ENCODE measurements around the gene ZRANB2. TPM values are rescaled to one million over a fixed set of nuclear protein-coding genes. Genes with fewer than 3 reads are reported as not detected.

The ZRANB2 gene
- total RNA-seq, 2 donors from 2014 or later: 79.2 to 81.3 TPM

DNA sequence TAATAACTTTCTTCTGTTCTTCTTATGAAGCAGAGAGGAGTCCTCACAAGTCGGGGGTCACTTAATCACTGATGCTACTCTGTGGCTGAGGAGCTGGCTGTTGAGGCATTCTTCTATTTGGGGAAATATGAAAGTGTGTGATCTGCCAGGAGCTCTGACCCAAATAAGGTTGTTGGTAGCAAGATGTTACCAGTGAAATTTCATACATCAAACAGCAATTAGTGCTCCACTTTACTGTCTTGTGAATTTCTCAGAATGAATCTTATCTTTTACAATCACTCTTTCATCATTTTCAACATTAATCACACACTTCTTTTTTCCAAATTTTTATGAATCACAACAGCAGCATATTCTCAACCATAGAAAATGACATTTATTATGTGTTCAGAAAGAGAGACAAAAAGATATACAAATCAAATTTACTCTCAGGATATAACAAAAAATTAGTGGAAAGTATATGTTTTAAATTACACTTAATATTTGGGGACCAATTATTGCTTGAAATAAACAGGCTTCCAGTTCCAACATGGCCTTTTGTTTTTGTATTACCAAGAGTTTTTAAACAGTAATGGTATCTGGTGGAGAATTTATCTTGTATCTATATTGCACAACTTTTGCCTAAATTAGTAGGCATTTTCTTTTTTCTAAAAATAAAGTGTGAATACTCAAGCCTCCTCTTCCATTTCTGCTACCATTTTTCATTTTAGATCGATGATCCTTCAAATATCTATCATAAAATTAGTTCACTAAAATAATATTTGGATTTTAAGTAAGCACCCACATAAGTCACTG is 42.8 kb downstream of the ZRANB2 start:
- no peak for DNase-seq (ENCODE audit: low spot score)
- intact Hi-C loops (cut with DNase I): no loop called here

DNA sequence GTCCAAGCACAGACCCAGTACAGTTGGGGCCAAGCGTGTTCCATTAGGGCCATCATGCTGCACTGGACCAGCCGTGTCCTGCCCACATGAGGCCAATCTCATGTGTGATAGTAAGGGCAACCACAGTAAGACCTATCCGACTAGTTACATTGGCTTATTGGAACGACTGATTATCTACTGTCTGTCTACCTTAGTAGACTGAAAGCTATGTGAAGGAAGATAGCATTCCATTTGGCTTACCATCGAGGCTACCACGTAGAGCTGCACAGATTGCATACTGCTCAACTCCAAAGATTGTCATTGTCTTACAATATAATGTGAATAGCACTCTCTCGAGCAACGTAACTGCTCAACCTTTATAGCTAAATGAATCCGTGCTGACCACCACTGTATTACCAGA is 43.8 kb downstream of the ZRANB2 start:
- no peak for DNase-seq (ENCODE audit: low spot score)
- intact Hi-C loops (cut with DNase I): no loop called here

DNA sequence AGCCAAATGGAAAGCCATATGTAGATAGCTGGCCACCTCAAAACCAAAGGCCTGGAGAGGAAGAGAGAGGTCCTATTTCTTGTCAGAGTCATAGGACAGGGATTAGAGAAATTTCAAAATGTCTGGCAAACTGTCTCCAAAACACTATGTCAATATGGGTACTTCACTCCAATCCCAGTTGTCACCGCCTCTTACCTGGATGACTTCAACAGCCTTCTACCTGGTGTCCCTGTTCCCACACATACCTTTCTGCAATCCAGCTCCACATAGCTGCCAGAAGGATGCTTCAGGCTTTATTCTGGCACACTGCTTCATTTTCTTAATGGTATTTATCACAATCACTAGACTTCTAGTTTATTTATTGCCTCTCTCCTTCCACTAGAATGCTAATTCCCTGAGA is 47.7 kb downstream of the ZRANB2 start:
- DNase-seq (ENCODE audit: low spot score): no peak

DNA sequence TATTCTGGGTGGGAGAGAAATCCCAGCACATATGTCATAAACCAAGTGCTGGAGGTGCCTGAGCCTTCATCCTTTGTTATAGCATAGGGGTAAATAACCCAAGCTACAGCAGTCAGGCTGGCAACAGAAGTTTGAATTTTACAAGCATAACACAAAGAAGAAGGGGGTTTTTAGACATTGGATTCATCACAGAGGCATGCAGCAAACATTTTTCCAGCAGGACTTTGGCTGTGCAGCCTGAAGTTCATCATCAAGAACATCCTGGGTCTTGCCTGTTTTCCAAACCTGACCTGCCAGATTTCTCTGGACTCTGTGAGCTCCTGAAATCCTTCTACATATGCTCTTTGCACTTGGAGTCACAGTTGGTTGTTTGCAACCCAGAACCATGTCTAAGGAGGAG is 49.4 kb downstream of the ZRANB2 start:
- DNase-seq (ENCODE audit: low spot score): no peak
- intact Hi-C loops (cut with DNase I): no loop called here

More for the DNA sequence above, 47.7 kb downstream of the ZRANB2 start:
- intact Hi-C loops (cut with DNase I): no loop called here

DNA sequence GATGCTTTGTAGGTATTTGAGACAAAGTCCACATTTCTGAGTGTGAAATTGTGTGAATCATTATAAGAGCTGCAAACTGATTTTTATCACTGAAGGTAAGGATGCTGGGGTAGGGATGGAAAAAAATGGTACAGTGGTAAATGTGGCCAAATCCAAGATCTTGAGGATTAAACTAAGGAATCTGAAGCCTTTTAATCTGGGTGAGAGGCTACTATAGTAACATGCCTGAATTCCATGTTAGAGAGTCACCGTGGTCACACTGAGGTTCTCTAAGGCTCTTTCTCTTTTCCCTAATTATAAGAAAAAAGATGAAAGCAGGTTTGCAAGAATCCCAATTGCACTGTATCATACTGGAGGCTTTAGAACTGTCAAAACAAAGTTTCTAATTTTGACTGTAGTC is 50.8 kb downstream of the ZRANB2 start:
- no peak for DNase-seq (ENCODE audit: low spot score)
- intact Hi-C loops (cut with DNase I): no loop called here

DNA sequence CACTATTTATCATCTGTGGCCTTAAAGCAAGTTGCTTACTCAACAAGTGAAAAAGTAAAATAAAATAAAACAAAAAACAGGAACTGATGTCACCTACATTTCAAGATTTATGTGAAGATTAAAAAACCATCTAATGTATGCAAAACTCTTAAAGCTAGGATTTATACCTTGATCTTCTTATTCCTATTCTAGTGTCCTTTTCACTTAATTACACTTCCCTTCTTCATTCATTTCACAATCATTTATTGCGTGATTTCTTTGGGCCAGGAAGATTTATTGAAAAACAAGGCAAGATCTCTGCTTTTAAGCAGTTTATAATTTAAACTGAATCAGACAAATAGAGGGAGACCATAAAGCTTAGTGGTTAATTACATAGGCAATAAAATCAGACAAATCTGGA is 51.9 kb downstream of the ZRANB2 start:
- intact Hi-C loops (cut with DNase I): no loop called here
- DNase-seq (ENCODE audit: low spot score): no peak

DNA sequence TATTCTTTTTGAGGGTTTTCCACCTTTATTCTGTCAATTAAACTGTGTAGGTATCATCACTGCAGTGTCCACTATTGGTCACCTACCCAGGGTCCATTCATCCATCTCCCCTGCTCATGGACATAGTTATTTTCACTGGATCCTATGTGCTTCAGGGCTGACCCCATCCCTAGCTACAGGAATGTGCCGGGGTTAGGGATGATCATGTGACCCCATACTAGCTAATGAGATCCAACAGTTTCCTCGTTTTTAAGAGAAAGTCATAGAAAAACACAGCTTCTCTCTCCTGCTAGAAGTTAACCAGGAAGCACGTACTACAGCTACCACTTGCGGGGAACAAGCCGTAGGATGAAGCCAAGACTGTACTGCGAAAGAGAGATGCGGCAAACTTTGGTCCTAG is 52.8 kb downstream of the ZRANB2 start:
- no peak for DNase-seq (ENCODE audit: low spot score)
- intact Hi-C loops (cut with DNase I): no loop called here

DNA sequence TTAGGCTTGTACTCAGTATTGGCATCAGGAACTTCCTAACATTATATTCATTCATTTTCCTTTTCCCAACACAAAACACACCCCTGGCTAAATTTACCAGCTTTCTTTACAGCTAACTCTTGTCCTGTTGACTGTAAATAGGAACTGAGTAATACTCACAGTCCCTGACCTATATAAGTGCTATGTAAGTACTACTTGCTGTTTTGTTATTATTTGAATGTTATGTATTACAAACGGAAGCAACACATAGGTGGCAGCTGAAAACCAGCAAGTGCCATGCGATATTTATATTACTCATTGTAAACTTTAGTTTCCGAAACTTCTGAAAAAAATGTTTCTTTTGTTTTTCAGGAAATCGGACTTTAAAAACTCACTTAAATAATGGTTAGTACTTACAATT is 54.7 kb downstream of the ZRANB2 start:
- intact Hi-C loops (cut with DNase I): no loop called here
- DNase-seq (ENCODE audit: low spot score): no peak

DNA sequence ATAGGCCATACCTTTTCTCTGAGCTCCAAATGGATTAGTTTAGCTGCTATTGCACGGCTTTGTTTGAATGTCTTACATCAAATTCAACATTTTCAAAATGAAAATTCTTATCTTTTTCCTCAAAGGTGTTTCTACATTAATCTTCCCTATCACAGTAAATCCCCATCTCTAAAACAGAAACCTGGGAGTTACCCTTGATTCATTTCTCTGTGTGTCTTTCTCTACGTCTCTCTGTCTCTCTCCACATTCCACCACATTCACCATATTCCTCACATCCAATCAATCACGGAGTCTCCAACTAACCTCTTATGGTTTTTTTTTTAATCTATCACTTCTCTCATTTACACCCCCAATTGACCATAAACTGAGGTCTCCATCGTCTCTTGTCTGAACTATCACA is 57.3 kb downstream of the ZRANB2 start:
- DNase-seq (ENCODE audit: low spot score): no peak
- intact Hi-C loops (cut with DNase I): no loop called here

DNA sequence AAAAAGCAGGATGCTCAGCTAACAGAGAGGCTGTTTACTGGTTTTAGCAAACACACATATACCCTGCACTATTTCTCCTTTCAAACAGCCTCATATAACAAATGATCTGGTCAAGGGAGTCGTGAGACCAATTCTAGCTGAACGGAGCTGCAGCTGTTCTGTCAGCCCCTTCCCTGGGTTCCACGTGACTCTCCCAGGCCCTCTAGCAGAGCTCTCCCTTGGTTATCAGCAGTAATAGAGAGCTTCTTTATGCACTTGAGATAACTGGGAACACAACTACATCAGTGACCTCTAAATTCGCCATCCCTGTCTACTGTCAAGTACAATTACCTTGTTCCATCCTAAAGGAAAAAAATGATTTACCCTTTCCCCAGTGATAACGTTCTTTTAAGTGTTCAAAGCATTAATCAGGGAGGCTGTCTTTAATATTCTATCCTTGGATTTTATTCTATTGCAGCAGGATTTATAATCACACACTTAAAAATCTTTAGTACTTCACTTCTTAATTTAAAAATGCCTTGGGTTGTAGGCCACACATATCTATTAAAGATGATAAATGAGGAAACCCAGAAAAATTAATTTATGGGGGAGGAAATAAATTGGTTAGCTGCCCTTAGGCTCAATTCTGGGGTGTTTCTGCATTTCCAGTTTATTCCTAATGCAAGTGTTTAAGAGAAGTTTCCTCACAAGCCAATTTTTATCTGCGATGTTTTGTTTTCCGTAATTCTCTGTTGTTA is 61.4 kb downstream of the ZRANB2 start:
- DNase-seq (ENCODE audit: low spot score): no peak
- intact Hi-C loops (cut with DNase I): no loop called here

DNA sequence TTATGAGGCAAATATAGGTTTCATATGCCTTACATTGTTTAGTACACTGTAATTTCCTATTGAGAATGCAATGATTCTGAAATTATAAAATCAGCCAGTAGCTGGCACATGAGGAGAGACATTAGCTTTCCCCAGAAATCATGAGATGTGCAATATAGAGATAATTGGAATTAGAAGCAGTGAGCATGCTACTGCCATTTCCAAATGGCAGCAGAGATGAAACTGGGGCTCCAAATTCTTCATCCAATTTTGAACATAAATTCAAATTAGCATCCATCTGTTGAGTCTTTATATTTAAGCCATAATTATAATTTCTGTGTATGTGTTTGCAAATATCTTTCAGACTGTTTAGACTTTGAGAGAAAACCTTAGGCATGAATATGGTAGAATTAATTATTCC is 62.0 kb downstream of the ZRANB2 start:
- intact Hi-C loops (cut with DNase I): no loop called here
- DNase-seq (ENCODE audit: low spot score): no peak

DNA sequence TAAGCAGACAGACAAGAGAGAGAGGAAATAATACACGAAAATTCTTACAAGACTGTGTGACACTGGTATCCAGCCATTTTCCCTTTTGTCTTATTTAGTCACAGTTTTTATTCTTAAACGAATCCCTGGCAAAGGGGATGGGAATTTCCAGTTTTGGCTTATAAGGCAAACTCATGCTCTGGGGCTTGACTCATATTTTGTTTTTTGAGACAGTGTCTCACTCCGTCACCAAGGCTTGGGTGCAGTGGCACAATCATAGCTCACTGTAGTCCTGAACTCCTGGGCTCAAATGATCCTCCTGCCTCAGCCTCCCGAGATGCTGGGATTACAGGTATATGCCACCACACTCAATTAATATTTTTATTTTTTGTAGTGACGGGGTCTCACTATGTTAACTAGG is 65.1 kb downstream of the ZRANB2 start:
- DNase-seq (ENCODE audit: low spot score): no peak
- intact Hi-C loops (cut with DNase I): no loop called here

DNA sequence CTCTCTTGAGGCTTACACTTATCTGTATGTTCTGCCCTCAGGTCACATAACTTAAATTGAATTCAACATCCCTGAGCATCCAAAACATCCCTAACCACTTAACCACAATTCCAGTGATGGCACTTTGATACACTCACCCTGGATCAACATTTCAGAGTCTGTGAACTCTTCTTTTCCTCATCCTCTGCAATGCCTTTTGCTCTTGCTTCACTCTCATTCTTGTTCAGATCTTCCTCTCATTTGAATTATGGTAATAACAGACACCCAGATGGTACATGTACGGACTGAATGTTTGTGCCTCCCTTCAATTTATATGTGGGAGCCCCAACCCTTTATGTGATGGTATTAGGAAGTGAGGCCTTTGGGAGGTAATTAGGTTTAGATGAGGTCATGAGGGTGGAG is 66.7 kb downstream of the ZRANB2 start:
- intact Hi-C loops (cut with DNase I): no loop called here
- DNase-seq (ENCODE audit: low spot score): no peak

Small RNAs within 50 kb of the gene (microRNA-seq; reads per million reads assigned to microRNA genes)
- gene MIR186 (ENCODE audit: borderline microRNAs expressed in 2 of 2): 145 to 189 reads per million in 2 donors

Other genes starting within 250 kb of the ZRANB2 start
- gene PTGER3, start 33.2 kb downstream of the ZRANB2 start, total RNA-seq: 10 to 100 TPM; 15.6 to 23.1 TPM

Data from posterior vena cava (tissue), 2 donors.